ENCODE data around the gene SRC. TPM values are rescaled to one million over a fixed set of nuclear protein-coding genes. Genes with fewer than 3 reads are reported as not detected.

Gene SRC
- polyA plus RNA-seq, 1 of the 3 experiments (the other 2 are of a cell fraction): 23.8 TPM

DNA sequence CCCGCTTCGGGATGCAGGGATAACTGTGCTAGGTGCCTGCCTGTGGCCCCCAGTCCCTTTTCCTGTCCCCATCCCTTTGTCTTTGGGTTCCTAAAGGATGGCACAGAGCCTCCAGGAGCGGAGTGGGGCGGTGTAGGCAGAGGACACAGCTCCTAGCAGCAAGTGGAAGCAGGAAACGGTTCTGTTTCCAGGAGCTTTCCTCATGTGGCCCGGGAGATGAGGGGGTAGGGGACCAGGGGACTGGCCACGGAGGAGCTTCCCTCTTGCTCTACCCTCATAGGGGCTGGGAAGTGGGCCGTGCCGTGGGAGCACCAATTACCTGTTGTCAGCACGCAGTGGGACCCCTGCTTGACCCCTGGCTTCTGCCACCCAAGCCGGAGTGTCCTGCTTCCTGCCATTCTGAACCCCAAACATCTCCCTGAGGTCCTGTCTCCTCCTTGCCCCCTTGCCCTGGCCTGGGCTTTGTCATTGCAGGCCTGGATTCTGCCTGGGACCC lies 76.9 kb downstream of the SRC start (continued):
- no peak for TF ChIP-seq ZBTB33 (IDR thresholded peaks at IDR 0.05; ENCODE audit: borderline replicate concordance, low read depth)
- no peak for TF ChIP-seq ELF1 (IDR thresholded peaks at IDR 0.05)
- no peak for TF ChIP-seq USF1 (IDR thresholded peaks at IDR 0.05; ENCODE audit: borderline replicate concordance, low read depth)

GRCh38 chr20:37423545-37423944 lies 77.6 kb downstream of the SRC start:
- no peak overlapping the region for H3K4me2 ChIP-seq
- no peak overlapping the region for H2AFZ ChIP-seq (ENCODE audit: low read depth)
- 80% methylated on average over 5 of the region's 10 CpGs for WGBS (ENCODE audit: low lambda C conversion rate)
- POLR2A ChIA-PET: no interaction called here
- no peaks in the 10 kb centered on the region for H3F3A ChIP-seq (replicated peaks; ENCODE audit: insufficient read depth)
- H3K4me3 ChIP-seq (ENCODE audit: low read depth in 2 of 2, low read length in 1 of 2): no peak overlapping the region
- H3K27me3 ChIP-seq (ENCODE audit: insufficient read depth): peaks cover 42% of the 10 kb centered on the region; the same call in 1 of the 2 replicates
- H3K4me1 ChIP-seq (ENCODE audit: control insufficient read depth in 1 of 2, insufficient read depth in 2 of 2, low read depth in 1 of 2, low read length in 1 of 2): peaks cover 0 to 5% of the 10 kb centered on the region in 2 experiments; a peak in 1 of 4 replicates
- H3K9me2 ChIP-seq: no peaks in the 10 kb centered on the region
- no peaks in the 10 kb centered on the region for H3K36me3 ChIP-seq (replicated peaks in 1 of 2; ENCODE audit: control insufficient read depth in 1 of 2, insufficient read depth in 2 of 2, low read length in 1 of 2)
- no peak overlapping the region for H3K27ac ChIP-seq (ENCODE audit: low read depth in 2 of 2, low read length in 1 of 2)
- H3K9ac ChIP-seq: no peak overlapping the region
- H4K20me1 ChIP-seq (ENCODE audit: insufficient read depth): no peaks in the 10 kb centered on the region
- H3K9me3 ChIP-seq: no peaks in the 10 kb centered on the region
- TF ChIP-seq MXI1 (IDR thresholded peaks at IDR 0.05; ENCODE audit: low read depth, low read length): no peak
- no peak for TF ChIP-seq RAD21 (IDR thresholded peaks at IDR 0.05; ENCODE audit: low read length)
- TF ChIP-seq TAF1 (IDR thresholded peaks at IDR 0.05; ENCODE audit: borderline replicate concordance, low read depth, low read length): no peak
- no peak for TF ChIP-seq POLR2AphosphoS5 (IDR thresholded peaks at IDR 0.05; ENCODE audit: low read depth, low read length)
- no peak for TF ChIP-seq REST (IDR thresholded peaks at IDR 0.05; ENCODE audit: low read depth, low read length)
- TF ChIP-seq TCF12 (IDR thresholded peaks at IDR 0.05): no peak
- TF ChIP-seq FOSL2 (IDR thresholded peaks at IDR 0.05; ENCODE audit: borderline replicate concordance, low read depth): no peak
- TF ChIP-seq EP300 (IDR thresholded peaks at IDR 0.05; ENCODE audit: borderline replicate concordance in 1 of 2, low read depth in 1 of 2, low read length in 1 of 2): no peak
- TF ChIP-seq EZH2phosphoT487 (IDR thresholded peaks at IDR 0.05; ENCODE audit: borderline replicate concordance, low read depth): no peak
- no peak for TF ChIP-seq GATA2 (CRISPR knock-in tag; IDR thresholded peaks at IDR 0.05)
- no peak for TF ChIP-seq ZBTB33 (IDR thresholded peaks at IDR 0.05; ENCODE audit: borderline replicate concordance, low read depth)
- no peak for TF ChIP-seq FOXM1 (IDR thresholded peaks at IDR 0.05; ENCODE audit: low read depth)
- no peak for TF ChIP-seq JUND (IDR thresholded peaks at IDR 0.05)
- TF ChIP-seq RXRA (IDR thresholded peaks at IDR 0.05; ENCODE audit: borderline replicate concordance, low read depth): no peak
- no peak for TF ChIP-seq FOXJ3 (CRISPR knock-in tag; IDR thresholded peaks at IDR 0.05)
- CTCF ChIA-PET: interaction anchor here (0.5 kb wide), 1 partner anchor 19 kb away, joined by 3 read pairs; no protein-coding TSS in a partner anchor
- no peaks in the 10 kb centered on the region for H3K79me2 ChIP-seq (ENCODE audit: insufficient read depth)
- no peak for DNase-seq

All from SK-N-SH (cell line).